K562 treated with DMSO at 1 percent for 12 hours (cell line): ENCODE measurements around the gene CNOT2. TPM values are rescaled to one million over a fixed set of nuclear protein-coding genes. Genes with fewer than 3 reads are reported as not detected.

ENCODE experiments used
- total RNA-seq: library from RNA; unstranded; fragments of 300-600 nt; gene quantifications from 2 replicates; pipeline ENCODE4 v1.2.3, GENCODE V29; 2022; ENCODE audit not compliant: insufficient read depth

The CNOT2 gene, protein sequence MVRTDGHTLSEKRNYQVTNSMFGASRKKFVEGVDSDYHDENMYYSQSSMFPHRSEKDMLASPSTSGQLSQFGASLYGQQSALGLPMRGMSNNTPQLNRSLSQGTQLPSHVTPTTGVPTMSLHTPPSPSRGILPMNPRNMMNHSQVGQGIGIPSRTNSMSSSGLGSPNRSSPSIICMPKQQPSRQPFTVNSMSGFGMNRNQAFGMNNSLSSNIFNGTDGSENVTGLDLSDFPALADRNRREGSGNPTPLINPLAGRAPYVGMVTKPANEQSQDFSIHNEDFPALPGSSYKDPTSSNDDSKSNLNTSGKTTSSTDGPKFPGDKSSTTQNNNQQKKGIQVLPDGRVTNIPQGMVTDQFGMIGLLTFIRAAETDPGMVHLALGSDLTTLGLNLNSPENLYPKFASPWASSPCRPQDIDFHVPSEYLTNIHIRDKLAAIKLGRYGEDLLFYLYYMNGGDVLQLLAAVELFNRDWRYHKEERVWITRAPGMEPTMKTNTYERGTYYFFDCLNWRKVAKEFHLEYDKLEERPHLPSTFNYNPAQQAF
- total RNA-seq, result 11.1 and 32.4 TPM in 2 replicates

GRCh38 chr12:70242695-70243509 lies at the start of gene CNOT2:
CNOT2 (plus strand) TSS chr12:70243433; CDS start chr12:70278227, 34,794 bp downstream.

GRCh38 chr12:70365648-70366518 lies 122.7 kb downstream of the CNOT2 start, which contains the start of gene KCNMB4:
KCNMB4 (plus strand) TSS chr12:70366290; CDS start chr12:70366735, 445 bp downstream.

Other genes with a start within 250 kb of the CNOT2 start
- gene KCNMB4, start 122.9 kb downstream of the CNOT2 start, total RNA-seq, result 0.12 and 0.26 TPM in 2 replicates